Measurements from ENCODE around the gene CDKL2.
"Not testable (repeated sequence)": the region's sequence is repeated elsewhere in the genome, so short reads cannot be mapped to it uniquely, and the experiment has no call there.

CDKL2 gene

DNA sequence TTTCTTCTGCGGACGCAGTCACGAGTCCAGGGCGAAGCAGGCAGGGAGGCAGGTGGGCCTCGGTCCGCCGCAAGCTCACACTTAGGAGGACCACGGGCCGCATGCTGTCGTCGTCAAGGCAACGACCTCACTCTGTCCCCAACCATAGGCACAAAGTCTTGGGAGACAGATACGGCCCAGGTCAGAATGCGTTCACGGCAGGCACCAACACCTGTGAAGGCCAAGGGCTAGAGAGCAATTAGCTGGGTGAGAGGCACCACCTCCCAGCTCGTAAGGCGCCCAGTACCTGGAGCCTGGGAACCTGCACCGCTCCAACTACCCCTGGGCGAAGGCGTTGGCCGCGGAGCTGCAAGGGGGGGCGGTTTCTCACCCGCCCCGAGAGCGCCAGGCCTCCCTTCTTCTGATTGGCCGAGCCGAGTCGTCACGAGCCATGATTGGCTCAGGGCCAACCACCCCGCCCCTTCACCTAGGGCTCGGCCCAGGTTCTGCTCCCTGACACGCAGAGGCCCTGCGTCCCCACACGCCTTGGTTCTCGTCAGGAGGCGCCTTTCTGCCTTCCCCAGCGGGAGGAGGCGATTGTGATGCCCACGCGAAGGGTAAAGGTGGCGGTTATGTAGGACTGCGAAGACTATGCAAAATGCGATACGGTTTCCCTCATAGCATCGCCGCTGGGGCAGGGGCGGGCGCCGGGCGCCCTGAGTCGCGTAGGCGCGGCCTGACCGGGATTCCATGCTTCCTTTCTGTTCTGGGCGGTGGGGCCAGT is at the start of gene CDKL2:
TSS of gene CDKL2 (minus strand) at position 355 of the 763 bp plus-strand sequence. CDS start 4,540 bp downstream, outside the sequence.
- peak; percentile 91 for DNase-seq

DNA sequence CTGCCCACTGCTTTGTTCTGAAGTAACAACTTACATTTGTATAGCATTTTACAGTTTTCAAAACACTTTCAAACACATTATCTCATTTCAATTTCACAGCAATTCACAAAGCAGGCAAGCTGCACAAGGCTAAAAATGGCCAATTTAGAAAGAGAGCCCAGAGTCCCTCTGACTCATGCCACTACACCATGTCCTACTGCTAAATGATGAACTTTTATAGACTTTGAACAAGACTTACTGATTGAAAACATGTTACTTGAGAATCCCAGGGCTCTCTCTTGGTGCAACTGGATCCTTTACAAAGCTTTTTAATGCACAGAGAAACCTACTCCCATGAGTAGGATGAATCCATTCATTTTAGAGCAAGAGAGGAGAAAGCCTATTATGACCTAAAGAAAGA is 48.6 kb upstream of the CDKL2 start:
- no peak for DNase-seq

DNA sequence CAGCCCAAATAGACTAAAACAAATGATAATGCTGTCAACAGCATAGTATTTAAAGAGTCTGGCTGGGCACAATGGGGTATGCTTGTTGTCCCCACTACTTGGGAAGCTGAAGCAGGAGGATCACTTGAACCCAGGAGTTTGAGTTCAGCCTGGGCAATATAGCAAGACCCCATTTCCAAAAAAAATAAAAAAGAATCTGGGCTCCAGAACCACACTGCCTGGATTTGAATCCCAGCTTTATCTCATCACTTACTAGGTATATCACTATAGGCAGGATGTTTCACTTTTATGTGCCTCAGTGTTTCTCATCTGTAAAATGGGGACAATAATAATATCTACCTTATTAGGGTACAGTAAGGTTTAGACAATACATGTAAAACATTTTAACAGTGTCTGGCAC is 48.1 kb upstream of the CDKL2 start:
- no peak for DNase-seq

DNA sequence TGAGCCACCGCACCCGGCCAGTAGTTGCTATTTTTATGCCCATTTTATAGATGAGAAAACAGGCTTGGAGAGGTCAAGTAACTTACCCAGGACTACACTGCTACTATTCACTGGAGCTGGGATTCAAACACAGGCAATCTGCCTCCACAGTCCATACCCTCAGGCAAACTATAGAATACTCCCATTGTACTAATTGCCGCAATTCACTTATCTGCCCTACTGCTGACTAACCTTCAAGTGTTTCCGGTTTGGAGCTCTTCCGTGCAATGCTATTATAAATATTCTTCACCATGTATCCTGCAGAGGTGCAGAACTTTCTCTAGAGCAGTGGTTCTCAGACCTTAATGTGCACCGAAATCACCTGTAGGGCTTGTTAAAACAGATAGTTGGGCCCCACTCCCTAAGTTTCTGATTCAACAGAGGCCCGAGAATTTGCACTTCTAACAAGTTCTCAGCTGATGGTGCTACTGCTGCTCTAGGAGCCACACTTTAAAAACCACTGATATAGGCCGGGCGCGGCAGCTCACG is 44.7 kb upstream of the CDKL2 start:
- DNase-seq: no peak

DNA sequence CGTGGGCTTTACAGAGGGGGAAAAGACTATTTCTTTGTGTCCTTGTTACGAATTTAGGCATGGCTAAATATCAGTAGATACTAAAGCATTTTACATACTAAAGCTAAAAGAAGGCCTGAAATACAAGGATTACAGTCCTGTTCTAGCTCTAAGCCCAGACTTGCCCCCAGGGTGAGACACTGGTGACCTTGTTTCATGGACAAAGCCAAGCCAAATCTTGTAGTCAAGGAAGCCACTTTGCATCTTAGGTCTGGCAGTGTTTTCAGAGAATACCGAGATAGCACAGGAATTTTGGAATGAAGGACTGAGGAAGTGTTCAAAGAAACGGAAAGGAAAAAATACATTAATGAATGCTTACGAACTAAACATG is 43.6 kb upstream of the CDKL2 start:
- DNase-seq: no peak

DNA sequence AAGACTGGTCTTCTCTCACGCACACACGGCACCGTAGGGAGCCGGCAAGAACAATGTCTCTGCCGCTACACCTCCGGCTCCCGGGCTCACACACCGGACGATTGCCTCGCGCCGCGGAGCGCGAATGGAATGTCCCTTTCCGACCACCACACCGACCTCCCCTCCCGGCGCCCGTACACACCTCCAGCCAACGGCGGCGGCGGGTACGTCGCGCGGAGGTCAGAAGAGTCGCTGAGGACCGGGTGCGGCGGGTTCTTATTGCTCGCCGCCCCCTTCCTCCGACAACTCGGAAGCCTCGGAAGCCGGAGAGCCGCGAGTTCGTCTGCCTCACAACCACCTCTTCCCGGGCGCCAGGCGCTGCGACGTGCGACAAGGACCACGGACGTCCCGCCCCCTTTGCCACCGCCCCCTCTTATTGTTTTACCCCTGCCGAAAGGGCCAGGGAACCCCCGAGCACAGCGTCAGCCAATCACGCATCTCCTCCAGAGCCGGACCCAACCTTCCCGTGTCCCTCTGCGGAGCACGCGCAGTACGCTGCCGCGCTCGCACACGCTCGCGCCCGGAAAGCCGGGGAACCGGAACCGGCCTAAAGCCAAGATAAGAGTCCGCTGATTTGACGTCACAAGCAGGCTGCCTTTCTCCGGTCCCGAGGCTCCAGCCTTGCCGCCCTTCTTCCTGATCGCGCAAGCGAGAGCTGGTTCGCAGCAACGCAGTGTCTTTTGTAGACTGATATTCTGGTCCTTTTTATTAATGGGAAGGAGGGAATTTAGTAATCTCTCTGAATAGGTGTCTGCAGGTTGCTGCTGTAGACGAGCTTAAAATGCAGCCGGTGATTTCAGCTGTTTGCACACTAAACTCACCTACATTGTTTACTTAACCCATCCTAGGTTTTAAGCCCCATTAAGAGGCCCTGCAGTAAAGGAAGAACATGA is 43.0 kb upstream of the CDKL2 start, which contains the start of gene G3BP2:
TSS of gene G3BP2 (minus strand) at position 385 of the 932 bp plus-strand sequence. CDS start 11,386 bp downstream, outside the sequence.
- DNase-seq: peak; percentile 99

DNA sequence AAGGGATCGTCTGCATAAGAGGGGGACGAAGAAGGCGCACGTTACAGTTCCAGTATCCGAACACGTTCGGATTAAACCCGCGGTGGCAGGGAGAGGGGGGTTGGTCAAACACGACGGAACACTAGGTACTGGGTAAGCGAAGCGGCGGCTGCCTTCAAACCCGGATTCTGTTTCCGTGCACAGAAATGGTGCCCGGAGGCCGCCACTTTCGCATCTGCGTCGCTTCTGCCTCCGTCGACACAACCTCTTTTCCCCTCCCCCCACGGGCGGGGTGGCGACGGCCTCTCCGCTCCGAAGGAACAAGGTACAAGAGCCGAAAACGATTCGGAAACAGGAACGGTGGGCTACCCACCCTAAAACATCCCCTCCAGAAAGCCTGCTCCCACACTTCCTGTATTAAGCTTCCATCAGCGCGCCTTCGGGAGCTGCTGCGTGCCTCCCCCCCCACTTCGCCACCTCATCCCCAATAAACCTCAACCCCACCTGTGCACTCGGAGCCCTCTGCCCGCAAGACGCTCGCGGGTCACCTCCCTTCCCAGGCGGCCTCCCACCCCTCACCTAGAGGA is 42.2 kb upstream of the CDKL2 start:
- DNase-seq: peak; percentile 72

DNA sequence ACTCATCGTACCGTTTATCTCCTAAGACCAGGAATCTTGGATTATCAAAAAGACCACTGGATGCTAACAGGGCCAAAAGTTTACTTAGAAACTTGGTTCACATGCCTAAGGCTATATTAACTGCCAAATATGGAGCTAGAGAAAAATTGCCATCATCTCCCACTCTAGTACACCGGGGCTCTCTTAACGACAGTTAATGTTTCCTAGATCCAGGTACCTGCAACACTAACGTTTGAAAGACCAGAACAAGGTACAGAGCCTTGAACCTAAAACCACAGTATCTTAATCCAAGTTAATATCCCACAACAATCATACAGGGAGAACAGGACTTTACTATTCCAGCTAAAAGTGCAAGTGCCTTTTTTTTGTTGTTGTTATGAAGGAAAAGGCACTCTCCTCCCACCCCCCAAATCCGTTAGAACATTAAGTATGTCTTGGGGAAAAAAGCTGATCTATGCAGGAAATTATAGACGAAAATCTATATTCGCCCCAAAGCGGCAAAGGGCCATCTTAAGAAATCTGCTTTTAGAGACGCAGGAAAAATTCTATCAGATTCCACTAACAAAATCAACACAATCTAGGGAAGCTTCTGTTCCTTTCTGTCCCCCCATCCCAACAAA is 41.6 kb upstream of the CDKL2 start:
- peak; percentile 13 for DNase-seq

DNA sequence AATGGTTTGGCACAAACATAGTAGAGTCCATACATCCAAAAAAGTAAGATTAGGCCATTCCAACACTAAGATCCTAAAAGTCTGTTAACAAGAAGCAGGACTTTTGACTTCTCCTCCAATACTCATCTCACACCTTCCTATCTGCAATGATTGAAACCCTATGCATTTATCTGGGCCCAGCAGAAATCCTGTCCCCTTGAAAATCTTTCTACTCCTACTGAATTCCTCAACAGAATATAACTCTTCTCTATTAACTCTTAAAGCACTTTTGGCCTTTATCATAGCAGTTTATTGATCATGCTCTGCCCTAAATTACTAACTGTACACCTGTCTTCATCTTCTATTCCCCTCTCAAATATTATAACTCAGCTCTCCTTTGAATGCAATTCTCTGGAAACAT is 38.3 kb upstream of the CDKL2 start:
- no peak for DNase-seq

DNA sequence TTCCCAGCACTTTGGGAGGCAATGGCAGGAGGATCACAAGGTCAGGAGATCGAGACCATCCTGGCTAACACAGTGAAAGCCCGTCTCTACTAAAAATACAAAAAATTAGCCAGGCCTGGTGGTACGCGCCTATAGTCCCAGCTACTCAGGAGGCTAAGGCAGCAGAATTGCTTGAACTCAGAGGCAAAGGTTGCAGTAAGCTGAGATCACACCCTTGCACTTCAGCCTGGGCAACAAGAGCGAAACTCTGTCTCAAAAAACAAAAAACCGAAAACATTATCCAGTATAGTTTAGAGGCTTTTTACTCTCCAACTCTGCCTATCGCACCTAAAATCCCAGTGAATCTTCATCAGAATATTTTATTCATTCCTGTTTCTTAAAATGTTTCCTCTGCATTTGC is 37.3 kb upstream of the CDKL2 start:
- DNase-seq: not testable (repeated sequence)

DNA sequence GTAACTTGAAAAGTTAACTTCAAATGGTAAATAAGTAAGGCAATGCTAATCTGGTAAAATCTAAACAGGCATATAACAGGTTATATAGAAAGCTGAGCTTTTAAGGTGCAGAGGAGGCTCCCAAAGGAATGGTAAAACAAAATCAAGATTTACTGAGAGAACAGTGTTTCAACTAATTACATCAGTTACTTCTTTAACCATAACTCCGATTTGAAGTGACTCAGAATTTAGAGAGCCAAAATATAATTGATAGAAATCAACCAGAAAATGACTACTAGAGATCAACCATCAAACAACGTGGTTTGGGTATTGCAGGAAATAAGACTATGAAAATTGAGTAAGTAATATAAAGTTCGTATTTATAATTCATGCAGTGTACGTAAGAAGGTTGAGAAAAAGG is 36.0 kb upstream of the CDKL2 start:
- no peak for DNase-seq

DNA sequence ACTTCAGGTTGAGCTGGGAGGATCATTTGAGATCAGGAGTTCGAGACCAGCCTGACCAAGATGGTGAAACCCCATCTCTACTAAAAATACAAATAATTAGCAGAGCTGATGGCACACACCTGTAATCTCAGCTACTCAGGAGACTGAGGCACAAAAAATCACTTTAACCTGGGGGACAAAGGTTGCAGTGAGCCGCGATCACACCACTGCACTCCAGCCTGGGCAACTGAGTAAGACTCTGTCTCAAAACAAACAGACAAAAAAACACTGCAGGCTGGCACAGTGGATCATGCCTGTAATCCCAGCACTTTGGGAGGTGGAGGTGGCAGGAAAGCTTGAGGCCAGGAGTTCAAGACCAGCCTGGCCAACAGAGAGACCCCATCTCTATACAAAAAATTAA is 34.3 kb upstream of the CDKL2 start:
- not testable (repeated sequence) for DNase-seq

DNA sequence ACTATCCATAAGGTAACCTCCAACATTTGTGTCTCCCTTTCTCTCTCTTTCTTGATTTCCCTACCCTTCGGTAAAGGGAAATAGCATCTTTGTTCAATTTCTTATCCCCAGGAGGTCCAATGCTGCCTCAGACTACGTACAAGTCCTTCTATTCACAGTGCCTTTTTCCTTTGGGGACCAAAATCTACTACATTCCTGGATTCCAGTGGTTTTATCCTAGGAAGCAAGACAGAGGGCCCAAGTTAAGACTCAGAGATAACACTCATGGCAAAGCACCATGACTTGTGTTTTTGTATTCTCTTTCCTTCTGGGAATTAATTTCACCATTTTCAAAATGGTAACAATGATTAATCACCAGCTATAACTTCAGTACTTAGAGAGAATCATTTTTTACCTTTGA is 32.3 kb upstream of the CDKL2 start:
- no peak for DNase-seq

DNA sequence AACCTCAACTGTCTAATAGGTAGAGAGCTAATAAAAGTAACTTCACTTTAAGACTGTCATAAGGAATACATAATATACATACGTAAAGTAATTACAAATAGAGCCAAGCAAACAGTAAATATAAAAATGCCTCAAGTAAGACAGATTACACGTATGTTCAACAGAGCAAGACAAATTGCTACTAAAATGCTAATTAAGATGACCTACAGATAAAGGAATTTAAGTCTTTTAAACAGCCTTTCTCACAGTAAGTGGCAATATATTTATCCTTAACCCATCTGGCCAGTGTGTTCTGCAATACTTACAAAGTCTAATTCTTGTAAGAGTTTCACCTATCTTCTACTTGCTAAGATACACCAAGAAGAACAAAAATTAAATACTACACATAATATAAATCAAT is 30.2 kb upstream of the CDKL2 start:
- DNase-seq: no peak

DNA sequence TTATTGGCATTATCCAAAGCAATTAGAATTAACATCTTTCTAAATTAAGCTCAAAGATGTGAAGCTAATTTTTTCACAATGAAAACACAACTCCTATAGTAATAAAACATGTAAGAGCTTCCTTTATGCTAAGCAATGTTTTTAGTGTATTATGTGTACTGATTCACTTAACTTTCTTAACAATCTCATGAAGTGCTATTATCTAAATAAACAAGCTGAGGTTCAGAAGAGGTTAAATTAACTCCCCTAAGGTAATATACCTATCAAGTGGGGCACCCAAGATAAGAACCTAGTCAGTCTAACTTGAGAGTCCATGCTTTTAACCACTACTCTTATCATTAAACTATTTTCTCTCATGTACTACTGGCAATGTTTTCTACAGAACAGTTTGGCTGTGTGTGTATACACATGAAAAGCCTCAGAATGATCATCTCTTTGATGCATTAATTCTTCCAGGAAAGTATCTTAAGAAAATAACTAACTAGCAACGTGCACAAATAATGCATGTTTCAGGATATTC is 29.2 kb upstream of the CDKL2 start:
- no peak for DNase-seq

DNA sequence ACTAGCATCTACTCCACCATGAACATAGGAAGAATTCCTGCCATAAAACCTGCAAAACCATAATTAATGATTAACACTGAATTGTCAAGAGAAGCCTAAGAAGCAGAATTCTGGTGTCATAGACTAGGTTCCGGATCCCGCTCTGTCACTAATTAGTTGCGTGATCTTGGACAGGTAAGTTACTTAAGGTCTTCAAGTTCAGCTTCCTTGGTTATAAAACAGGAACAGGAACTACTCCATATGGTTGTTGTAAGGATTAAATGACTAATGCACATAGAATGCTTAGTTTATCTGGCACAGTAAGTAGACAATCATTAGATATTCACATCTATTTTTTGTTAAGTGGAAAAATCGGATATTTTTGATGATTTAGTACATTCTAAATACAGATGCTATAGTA is 28.5 kb upstream of the CDKL2 start:
- no peak for DNase-seq

DNA sequence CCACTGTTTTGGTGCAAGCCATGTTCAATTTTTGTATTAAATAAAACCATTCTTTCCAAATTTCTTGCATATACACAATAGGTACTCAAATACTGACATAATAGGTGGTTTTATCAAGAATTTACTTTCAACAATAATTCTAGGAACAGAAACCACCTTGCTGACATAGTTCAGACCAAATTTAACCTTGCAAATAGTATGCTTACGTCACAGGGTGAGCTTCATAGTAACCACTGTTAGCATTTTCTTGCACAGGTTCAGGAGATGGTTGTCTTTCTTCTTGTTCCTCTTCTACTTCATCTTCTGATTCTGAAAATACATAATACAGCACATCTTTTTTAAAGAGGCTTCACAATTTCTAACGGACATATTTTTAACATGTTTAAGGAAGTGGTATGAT is 25.2 kb upstream of the CDKL2 start:
- no peak for DNase-seq

DNA sequence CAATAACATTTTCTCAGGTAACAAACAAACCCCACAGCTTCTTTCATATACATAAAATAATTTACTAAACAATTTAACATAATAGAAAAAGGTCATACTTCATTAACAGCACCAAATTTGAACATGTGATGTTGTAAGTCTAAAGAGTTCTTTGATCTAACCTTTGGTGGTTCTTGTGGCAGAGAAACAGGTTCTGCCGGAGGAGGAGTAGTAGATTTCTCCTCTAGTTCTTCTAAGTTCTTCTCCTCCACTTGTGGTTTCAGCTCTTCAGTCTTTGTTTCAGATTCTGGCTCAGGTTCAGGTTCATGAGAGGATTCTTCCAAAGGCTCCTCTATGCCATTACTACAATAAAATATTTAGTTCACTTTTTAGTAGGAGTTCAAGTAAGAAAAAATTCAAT is 24.6 kb upstream of the CDKL2 start:
- no peak for DNase-seq

DNA sequence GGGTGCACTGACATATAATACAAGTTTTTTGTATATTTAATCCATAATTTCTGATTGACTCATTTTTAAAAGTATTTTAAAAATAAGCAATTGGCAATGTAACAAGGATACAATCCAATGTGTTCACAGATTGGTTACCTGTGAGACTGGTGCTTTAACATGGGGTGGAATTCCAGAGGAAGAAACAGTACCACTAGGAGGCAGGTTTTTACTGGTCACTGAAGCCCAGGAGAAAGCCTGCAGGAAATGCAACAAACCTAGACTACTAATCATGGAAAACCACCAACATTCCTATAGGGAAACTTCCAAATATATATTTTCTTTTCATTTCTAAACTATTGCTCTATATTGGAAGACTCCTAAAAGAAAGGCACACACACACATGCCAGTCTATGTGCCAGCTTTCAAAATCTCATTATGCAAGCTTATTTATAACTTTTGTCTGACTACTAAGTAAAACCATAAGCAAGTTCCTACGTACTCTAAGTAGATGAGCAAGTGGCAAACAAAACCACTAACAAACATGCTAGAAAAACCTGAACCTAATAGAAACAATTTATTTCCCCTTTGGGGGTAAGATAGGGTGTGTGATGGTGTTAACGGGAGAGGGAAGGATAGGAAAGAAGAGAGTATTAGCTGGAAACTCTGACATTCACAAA is 23.6 kb upstream of the CDKL2 start:
- peak; percentile 33 for DNase-seq

DNA sequence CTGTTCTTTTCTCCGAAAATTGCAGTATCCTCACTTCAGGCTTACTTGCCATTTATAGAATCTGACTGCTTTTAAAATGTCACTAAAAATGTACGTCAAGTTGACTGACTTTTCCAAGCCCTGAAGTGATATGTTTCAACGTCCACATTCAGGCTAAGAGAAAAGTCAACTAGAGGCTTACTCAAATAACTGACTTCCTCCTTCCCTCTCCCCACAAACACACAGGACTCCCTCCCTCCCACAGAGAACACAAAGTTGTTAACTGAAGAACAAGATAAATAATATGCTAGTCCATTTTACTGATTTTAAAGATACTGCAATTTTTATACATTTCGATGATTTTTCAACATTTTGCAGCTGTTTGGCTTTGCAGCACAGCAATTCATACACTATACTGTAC is 13.8 kb upstream of the CDKL2 start:
- DNase-seq: no peak

DNA sequence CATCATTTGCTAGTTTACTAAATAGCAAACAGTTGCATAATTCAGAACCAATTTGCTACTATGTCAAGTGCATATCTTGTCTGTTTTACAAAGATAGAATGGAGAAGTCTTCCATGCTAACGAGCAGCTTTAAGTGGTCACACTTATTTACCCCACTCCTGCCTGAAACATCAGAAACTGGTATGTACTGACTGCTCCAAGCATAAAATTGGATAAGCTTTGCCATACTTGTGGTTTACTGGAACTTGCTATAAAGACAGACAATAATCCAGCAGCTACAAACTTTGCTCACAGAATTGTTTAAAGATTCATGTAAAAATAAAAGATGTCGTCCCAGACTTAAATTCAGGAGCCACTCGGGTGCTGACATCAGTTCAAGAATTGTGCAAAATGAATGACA is 13.3 kb upstream of the CDKL2 start:
- DNase-seq: no peak

DNA sequence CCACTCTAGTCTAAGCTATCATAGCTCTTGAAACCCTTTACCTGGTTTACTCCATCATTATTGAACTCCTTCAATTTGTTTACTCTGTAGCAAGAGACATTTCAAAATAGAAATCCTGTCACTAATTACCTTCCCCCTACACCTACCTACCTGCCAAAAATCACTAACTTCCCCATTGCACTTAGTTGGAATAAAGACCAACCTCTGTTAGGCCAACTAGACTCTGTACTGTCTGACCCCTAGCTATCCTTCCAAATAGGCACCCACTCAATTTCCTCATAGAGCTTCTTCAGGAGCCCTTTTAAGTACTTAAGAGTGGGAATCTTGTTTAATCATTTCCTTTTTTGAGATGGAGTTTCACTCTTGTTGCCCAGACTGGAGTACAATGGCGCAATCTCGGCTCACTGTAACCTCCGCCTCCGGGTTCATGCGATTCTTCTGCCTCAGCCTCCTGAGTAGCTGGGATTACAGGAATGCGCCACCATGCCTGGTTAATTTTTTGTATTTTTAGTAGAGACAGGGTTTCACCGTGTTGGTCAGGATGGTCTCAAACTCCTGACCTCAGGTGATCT is 8.9 kb upstream of the CDKL2 start:
- DNase-seq: no peak
